GM23338 (cell line): ENCODE results near the gene SLC9A4.

ENCODE experiments used
- CREB1 ChIP-seq: fragments of 250-450 bp; sonication (Bioruptor Pico); IDR thresholded peaks from 2 replicates; pipeline ENCODE4 v1.5.0; 2020; ENCODE audit warnings: low read depth, mild to moderate bottlenecking, moderate library complexity
- EZH2phosphoT487 ChIP-seq: fragments of 200-600 bp; sonication (generic); IDR thresholded peaks from one replicate; pipeline ENCODE4 v1.8.1; 2018; ENCODE audit warnings: antibody characterized with exemption; ENCODE audit not compliant: unreplicated experiment
- TF ChIP-seq, protein P1 (sequence below), 2 experiments: fragments of 200-600 bp in 1 of 2; sonication (generic) in 1 of 2; conservative IDR thresholded peaks; 2 replicates each; pipeline versions ENCODE4 v1.5.1 to v1.6.1; 2016 to 2017; ENCODE audit warnings: antibody characterized with exemption in 2 of 2, low read depth in 2 of 2, mild to moderate bottlenecking in 2 of 2, moderate library complexity in 1 of 2
- TF ChIP-seq, protein P2 (sequence below): IDR thresholded peaks from 2 replicates; pipeline ENCODE4 v1.6.1; 2016; ENCODE audit warnings: antibody characterized with exemption
- TF ChIP-seq, protein P3 (sequence below): IDR thresholded peaks from one replicate; pipeline ENCODE4 v1.6.1; 2018; ENCODE audit warnings: antibody characterized with exemption; ENCODE audit not compliant: unreplicated experiment

DNA sequence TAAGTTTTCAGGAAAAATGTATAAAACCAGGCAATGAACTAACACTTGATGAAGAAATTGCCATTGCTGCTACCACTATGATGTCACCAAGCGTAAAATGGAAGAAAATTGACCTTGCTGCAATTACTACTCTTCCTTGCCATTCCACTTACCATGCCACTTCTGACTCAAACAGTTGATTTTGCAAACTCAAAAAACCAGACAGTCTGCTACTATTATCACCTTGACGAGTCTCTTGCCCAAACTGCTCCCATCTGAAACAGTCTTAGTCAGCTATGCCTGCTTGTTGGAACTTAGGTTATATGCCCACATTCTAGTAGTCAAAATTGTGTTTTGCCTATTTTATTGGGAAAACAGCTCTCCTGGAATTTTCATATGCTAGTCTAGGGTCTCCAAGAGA lies 74.4 kb downstream of the SLC9A4 start:
- TF ChIP-seq, protein P1, sequence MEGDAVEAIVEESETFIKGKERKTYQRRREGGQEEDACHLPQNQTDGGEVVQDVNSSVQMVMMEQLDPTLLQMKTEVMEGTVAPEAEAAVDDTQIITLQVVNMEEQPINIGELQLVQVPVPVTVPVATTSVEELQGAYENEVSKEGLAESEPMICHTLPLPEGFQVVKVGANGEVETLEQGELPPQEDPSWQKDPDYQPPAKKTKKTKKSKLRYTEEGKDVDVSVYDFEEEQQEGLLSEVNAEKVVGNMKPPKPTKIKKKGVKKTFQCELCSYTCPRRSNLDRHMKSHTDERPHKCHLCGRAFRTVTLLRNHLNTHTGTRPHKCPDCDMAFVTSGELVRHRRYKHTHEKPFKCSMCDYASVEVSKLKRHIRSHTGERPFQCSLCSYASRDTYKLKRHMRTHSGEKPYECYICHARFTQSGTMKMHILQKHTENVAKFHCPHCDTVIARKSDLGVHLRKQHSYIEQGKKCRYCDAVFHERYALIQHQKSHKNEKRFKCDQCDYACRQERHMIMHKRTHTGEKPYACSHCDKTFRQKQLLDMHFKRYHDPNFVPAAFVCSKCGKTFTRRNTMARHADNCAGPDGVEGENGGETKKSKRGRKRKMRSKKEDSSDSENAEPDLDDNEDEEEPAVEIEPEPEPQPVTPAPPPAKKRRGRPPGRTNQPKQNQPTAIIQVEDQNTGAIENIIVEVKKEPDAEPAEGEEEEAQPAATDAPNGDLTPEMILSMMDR (conservative IDR thresholded peaks at IDR 0.05; ENCODE audit: low read depth in 2 of 2): no peak
- TF ChIP-seq CREB1 (no peak), EZH2phosphoT487 (no peak)
- TF ChIP-seq, protein P2, sequence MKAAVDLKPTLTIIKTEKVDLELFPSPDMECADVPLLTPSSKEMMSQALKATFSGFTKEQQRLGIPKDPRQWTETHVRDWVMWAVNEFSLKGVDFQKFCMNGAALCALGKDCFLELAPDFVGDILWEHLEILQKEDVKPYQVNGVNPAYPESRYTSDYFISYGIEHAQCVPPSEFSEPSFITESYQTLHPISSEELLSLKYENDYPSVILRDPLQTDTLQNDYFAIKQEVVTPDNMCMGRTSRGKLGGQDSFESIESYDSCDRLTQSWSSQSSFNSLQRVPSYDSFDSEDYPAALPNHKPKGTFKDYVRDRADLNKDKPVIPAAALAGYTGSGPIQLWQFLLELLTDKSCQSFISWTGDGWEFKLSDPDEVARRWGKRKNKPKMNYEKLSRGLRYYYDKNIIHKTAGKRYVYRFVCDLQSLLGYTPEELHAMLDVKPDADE: no peak
- TF ChIP-seq, protein P3, sequence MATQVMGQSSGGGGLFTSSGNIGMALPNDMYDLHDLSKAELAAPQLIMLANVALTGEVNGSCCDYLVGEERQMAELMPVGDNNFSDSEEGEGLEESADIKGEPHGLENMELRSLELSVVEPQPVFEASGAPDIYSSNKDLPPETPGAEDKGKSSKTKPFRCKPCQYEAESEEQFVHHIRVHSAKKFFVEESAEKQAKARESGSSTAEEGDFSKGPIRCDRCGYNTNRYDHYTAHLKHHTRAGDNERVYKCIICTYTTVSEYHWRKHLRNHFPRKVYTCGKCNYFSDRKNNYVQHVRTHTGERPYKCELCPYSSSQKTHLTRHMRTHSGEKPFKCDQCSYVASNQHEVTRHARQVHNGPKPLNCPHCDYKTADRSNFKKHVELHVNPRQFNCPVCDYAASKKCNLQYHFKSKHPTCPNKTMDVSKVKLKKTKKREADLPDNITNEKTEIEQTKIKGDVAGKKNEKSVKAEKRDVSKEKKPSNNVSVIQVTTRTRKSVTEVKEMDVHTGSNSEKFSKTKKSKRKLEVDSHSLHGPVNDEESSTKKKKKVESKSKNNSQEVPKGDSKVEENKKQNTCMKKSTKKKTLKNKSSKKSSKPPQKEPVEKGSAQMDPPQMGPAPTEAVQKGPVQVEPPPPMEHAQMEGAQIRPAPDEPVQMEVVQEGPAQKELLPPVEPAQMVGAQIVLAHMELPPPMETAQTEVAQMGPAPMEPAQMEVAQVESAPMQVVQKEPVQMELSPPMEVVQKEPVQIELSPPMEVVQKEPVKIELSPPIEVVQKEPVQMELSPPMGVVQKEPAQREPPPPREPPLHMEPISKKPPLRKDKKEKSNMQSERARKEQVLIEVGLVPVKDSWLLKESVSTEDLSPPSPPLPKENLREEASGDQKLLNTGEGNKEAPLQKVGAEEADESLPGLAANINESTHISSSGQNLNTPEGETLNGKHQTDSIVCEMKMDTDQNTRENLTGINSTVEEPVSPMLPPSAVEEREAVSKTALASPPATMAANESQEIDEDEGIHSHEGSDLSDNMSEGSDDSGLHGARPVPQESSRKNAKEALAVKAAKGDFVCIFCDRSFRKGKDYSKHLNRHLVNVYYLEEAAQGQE: no peak
